ENCODE data around the gene TAF1L. TPM values are rescaled to one million over a fixed set of nuclear protein-coding genes. Genes with fewer than 3 reads are reported as not detected.

TAF1L gene
- total RNA-seq, 2 donors from 2014 or later: not detected

DNA sequence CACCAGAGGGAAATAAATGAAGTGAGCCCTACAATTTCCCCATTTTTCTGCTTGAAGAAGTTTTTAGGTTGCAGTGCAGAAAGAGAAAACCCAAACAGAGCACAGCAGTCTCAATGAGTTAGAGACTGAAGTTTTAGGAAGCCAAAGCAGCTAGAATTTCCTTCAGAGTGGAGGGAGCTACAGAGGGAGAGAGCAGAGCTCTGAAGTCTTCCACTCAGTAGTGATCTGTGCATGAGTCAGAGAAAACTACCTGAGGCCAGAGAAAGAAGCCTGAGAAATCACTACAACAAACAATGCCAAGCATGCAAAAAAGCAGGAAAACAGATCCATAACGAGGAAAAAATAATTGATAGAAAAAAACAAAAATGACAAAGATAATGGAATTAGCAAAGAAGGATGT lies 44.6 kb downstream of the TAF1L start:
- Histone ChIP-seq H3K4me3 (no peak overlapping the region), H3K36me3 (replicated peaks in 1 of 2; ENCODE audit: insufficient read depth in 1 of 2, low read depth in 2 of 2) (no peaks in the 10 kb centered on the region), H3K27me3 (no peaks in the 10 kb centered on the region), H3K27ac (no peak overlapping the region), H3K4me1 (no peaks in the 10 kb centered on the region), H3K9me3 (no peaks in the 10 kb centered on the region)
- DNase-seq (no peak), ATAC-seq (no peak)
- TF ChIP-seq, protein P1, sequence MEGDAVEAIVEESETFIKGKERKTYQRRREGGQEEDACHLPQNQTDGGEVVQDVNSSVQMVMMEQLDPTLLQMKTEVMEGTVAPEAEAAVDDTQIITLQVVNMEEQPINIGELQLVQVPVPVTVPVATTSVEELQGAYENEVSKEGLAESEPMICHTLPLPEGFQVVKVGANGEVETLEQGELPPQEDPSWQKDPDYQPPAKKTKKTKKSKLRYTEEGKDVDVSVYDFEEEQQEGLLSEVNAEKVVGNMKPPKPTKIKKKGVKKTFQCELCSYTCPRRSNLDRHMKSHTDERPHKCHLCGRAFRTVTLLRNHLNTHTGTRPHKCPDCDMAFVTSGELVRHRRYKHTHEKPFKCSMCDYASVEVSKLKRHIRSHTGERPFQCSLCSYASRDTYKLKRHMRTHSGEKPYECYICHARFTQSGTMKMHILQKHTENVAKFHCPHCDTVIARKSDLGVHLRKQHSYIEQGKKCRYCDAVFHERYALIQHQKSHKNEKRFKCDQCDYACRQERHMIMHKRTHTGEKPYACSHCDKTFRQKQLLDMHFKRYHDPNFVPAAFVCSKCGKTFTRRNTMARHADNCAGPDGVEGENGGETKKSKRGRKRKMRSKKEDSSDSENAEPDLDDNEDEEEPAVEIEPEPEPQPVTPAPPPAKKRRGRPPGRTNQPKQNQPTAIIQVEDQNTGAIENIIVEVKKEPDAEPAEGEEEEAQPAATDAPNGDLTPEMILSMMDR (IDR thresholded peaks at IDR 0.05): no peak
- TF ChIP-seq POLR2A (IDR thresholded peaks at IDR 0.05): no peak
- intact Hi-C loops (cut with DNase I): no loop called here
- 48 to 64% methylated on average over 1 of the region's 1 CpG for WGBS, 2 donors

DNA sequence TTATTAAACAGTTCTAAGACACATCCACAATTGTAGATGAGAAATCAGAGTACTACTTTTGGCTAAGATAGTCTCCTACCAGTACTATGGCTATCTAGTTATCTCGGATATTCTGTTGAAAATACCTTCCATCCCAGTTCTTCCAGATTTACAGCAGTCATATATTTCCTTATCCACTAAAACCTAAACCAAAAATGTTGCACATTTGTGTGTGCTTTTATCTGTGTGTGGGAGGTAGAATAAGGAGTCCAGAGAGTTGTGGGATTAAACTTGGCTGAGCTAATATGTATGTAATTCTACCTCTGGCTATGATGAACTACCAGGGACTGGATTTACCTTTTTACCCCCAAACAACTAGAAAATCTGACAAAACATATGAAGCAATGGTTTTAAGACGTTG lies 45.0 kb downstream of the TAF1L start:
- WGBS, 2 donors: 32 to 44% methylated on average over 2 of the region's 2 CpGs

DNA sequence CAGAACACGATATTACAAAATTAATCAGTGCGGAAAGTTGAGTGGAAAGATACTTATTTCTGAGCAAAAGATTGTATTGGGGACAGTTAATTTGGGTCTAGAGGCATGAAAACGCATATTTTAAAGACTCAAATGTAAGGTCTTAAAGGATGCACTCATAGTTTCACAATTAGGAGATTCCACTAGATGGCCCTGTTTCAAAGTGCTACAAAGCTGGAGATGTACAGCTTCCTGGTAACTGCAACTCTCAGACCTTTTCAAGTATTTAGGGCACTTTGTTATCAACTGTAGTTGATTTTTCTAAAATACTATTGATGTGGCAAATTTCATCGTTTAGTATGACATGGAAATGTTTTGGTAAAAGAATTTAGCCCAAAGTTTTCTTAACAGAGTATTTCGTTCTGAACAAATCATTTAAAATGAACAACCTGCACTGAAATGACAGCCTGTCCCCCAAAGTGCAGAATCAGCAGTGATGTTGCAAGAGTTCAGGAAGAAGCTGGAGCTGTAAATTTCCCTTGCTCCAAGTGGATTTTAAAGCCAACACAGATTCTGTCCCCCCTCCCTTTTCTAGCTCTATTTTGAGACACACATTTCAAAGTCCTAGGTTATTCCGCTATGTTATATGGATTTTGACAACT lies 46.3 kb downstream of the TAF1L start:
- intact Hi-C loops (cut with DNase I): loop anchor here (10.0 kb wide), 2 partner anchors 154 to 386 kb away; no protein-coding TSS in a partner anchor
- H3K27me3 ChIP-seq: no peaks in the 10 kb centered on the region
- no peak overlapping the region for H3K4me3 ChIP-seq
- TF ChIP-seq, protein P1 (IDR thresholded peaks at IDR 0.05): peak in 5 of 7 experiments; percentile 14 to 42 (median 31)
- TF ChIP-seq POLR2A (IDR thresholded peaks at IDR 0.05): no peak
- DNase-seq: no peak
- no peak overlapping the region for H3K27ac ChIP-seq
- ATAC-seq: no peak
- no peaks in the 10 kb centered on the region for H3K36me3 ChIP-seq (replicated peaks in 1 of 2; ENCODE audit: insufficient read depth in 1 of 2, low read depth in 2 of 2)
- H3K9me3 ChIP-seq: no peaks in the 10 kb centered on the region
- 36 to 40% methylated on average over 6 of the region's 6 CpGs for WGBS, 2 donors
- no peaks in the 10 kb centered on the region for H3K4me1 ChIP-seq

More for the DNA sequence above, 45.0 kb downstream of the TAF1L start:
- intact Hi-C loops (cut with DNase I): no loop called here
- no peaks in the 10 kb centered on the region for H3K27me3 ChIP-seq
- ATAC-seq (no peak), DNase-seq (no peak)
- no peak overlapping the region for H3K4me3 ChIP-seq
- no peaks in the 10 kb centered on the region for H3K4me1 ChIP-seq
- TF ChIP-seq POLR2A (IDR thresholded peaks at IDR 0.05): no peak
- TF ChIP-seq, protein P1 (IDR thresholded peaks at IDR 0.05): no peak
- H3K36me3 ChIP-seq (replicated peaks in 1 of 2; ENCODE audit: insufficient read depth in 1 of 2, low read depth in 2 of 2): no peaks in the 10 kb centered on the region
- no peaks in the 10 kb centered on the region for H3K9me3 ChIP-seq
- no peak overlapping the region for H3K27ac ChIP-seq

DNA sequence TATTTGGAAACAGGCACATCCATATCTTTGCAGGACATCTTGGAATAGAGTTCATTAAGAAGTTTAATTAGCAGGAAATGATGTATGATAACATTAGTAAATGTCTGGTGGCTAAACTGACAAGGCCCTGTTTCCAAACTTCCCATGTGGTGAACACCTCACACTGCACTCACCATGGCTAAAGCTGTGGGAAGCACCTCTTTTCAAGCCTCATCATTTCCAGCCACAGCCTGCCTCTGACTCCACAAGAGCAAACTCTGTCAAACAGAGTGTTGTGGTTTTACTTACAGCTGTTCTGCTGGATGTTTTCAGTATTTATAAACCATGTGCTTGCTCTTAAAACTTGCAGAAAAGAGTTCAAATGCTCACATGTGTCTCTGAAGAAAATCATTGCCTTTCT lies 47.6 kb downstream of the TAF1L start:
- no peaks in the 10 kb centered on the region for H3K9me3 ChIP-seq
- no peaks in the 10 kb centered on the region for H3K4me1 ChIP-seq
- no peaks in the 10 kb centered on the region for H3K27me3 ChIP-seq
- ATAC-seq (no peak), DNase-seq (no peak)
- intact Hi-C loops (cut with DNase I): loop anchor here (10.0 kb wide), 2 partner anchors 153 to 387 kb away; no protein-coding TSS in a partner anchor
- H3K36me3 ChIP-seq (replicated peaks in 1 of 2; ENCODE audit: insufficient read depth in 1 of 2, low read depth in 2 of 2): no peaks in the 10 kb centered on the region
- H3K4me3 ChIP-seq: no peak overlapping the region
- no peak for TF ChIP-seq POLR2A (IDR thresholded peaks at IDR 0.05)
- TF ChIP-seq, protein P1 (IDR thresholded peaks at IDR 0.05): no peak
- H3K27ac ChIP-seq: no peak overlapping the region

DNA sequence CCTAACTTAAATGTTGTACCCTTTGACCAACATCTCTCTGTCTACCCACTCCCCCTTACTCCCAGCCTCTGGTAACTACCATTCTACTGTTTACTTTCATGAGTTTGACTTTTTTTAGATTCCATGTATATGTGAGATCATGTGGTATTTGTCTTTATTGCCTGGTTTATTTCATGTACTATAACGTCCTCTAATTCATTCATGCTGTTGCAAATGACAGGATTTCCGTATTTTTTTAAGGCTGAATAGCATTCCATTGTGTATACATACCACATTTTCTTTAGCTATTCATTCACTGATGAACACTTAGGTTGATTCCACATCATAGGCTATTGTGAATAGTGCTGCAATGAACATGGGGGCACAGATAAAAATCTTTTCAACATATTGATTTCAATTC lies 50.7 kb downstream of the TAF1L start:
- no peak for ATAC-seq
- intact Hi-C loops (cut with DNase I): loop anchor here (5.0 to 10.0 kb wide), 3 partner anchors 150 to 390 kb away; no protein-coding TSS in a partner anchor
- H3K27me3 ChIP-seq: no peaks in the 10 kb centered on the region
- no peak for DNase-seq
- WGBS, 2 donors: 15 to 16% methylated on average over 2 of the region's 2 CpGs
- no peaks in the 10 kb centered on the region for H3K36me3 ChIP-seq (replicated peaks in 1 of 2; ENCODE audit: insufficient read depth in 1 of 2, low read depth in 2 of 2)
- TF ChIP-seq, protein P1 (IDR thresholded peaks at IDR 0.05): no peak
- no peak for TF ChIP-seq POLR2A (IDR thresholded peaks at IDR 0.05)
- H3K27ac ChIP-seq: no peak overlapping the region
- H3K4me1 ChIP-seq: no peaks in the 10 kb centered on the region
- no peaks in the 10 kb centered on the region for H3K9me3 ChIP-seq
- H3K4me3 ChIP-seq: no peak overlapping the region
